Measurements from ENCODE around the gene STK32B.

GRCh38 chr4:5459236-5459635 lies 408.0 kb downstream of the STK32B start:
- TF ChIP-seq ZNF384 (IDR thresholded peaks at IDR 0.05), result no peak
- no peak for TF ChIP-seq ARNT (IDR thresholded peaks at IDR 0.05)
- TF ChIP-seq FOXA1 (IDR thresholded peaks at IDR 0.05), result no peak
- TF ChIP-seq HDGF (IDR thresholded peaks at IDR 0.05; ENCODE audit: borderline replicate concordance), result no peak
- TF ChIP-seq BHLHE40 (IDR thresholded peaks at IDR 0.05; ENCODE audit: borderline replicate concordance), result no peak
- TF ChIP-seq ELF4 (IDR thresholded peaks at IDR 0.05), result no peak
- no peak for TF ChIP-seq TARDBP (IDR thresholded peaks at IDR 0.05)
- TF ChIP-seq SP1 (IDR thresholded peaks at IDR 0.05), result no peak
- TF ChIP-seq NFRKB (IDR thresholded peaks at IDR 0.05), result no peak
- no peak for TF ChIP-seq SUZ12 (IDR thresholded peaks at IDR 0.05)
- no peak for TF ChIP-seq PKNOX1 (IDR thresholded peaks at IDR 0.05)
